Keratinocyte (primary cell): Measurements from ENCODE around the gene CIAPIN1.

Source experiments
- EZH2 ChIP-seq: IDR thresholded peaks from one replicate; pipeline ENCODE4 v1.6.1; 2012; ENCODE audit warnings: inconsistent platforms, mild to moderate bottlenecking, low read length, moderate library complexity
- TF ChIP-seq, protein P1 (sequence below), 3 experiments: IDR thresholded peaks in 1 of 3; conservative IDR thresholded peaks in 1 of 3; optimal IDR thresholded peaks in 1 of 3; 2 replicates in 2 of 3; 3 replicates in 1 of 3; pipeline versions ENCODE3 to v1.5.1; 2011; ENCODE audit warnings: low read length in 3 of 3, mild to moderate bottlenecking in 3 of 3, moderate library complexity in 2 of 3, control low read depth in 1 of 3, inconsistent platforms in 1 of 3; ENCODE audit not compliant: insufficient read depth in 2 of 3; ENCODE audit errors: extremely low read depth in 1 of 3

DNA sequence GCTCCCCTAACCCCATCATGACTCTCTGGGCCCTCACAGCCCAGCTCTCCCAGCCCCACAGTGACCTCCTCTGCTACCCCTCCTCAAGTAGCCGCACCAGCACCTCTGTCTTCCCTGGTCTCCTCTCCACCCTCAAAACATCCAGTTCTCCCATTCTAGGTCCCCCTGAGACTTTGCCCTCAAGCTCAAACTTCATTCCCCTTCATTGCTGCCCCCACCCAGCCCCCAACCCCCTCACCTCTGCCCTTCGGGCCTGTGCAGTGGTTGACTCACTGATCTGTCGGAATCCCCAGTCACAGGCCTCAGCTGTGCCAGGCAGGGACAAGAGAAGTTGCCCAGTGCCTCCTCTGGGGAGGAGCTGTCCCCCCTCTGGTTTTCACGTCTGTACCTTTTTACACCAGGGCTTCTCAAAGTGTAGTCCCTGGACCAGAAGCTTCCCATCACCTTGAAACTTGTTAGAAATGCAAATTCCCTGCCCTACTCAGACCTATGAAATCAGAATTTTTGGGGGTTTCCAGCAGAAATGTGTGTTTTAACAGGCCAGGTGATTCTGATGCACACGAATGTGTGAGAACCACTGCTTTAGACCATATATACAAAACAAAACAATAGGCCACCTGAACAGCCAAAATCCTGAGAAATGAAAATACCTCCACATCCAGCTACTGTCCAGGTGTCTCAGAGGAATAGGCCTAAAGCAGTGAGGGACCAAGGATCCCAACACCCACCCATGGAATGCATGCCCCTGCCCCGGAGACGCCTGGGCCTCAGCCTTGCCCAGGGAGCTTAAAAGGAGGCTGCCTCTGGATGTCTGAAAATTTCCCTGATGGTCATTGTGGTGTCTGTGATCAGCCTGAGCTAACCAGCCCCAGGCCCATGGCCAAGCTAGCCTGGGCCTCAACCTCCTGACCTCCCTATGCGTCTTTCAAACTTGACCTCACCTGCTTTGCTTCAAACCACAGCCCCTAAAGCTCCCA, 40.0 kb upstream of the CIAPIN1 start:
- TF ChIP-seq, protein P1, sequence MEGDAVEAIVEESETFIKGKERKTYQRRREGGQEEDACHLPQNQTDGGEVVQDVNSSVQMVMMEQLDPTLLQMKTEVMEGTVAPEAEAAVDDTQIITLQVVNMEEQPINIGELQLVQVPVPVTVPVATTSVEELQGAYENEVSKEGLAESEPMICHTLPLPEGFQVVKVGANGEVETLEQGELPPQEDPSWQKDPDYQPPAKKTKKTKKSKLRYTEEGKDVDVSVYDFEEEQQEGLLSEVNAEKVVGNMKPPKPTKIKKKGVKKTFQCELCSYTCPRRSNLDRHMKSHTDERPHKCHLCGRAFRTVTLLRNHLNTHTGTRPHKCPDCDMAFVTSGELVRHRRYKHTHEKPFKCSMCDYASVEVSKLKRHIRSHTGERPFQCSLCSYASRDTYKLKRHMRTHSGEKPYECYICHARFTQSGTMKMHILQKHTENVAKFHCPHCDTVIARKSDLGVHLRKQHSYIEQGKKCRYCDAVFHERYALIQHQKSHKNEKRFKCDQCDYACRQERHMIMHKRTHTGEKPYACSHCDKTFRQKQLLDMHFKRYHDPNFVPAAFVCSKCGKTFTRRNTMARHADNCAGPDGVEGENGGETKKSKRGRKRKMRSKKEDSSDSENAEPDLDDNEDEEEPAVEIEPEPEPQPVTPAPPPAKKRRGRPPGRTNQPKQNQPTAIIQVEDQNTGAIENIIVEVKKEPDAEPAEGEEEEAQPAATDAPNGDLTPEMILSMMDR (optimal IDR thresholded peaks at IDR 0.05 in 1 of 3, IDR thresholded peaks at IDR 0.05 in 1 of 3, conservative IDR thresholded peaks at IDR 0.05 in 1 of 3; ENCODE audit: extremely low read depth in 1 of 3, insufficient read depth in 2 of 3, low read length in 3 of 3), result no peak
- TF ChIP-seq EZH2, result no peak
